K562 (cell line): ENCODE data around the gene SLC1A4. TPM values are rescaled to one million over a fixed set of nuclear protein-coding genes. Genes with fewer than 3 reads are reported as not detected.

ENCODE experiments used
- BRD9 ChIP-seq: fragments of 450-650 bp; IDR thresholded peaks from 2 replicates; pipeline ENCODE4 v1.6.1; 2018; ENCODE audit warnings: low read depth; ENCODE audit not compliant: partially characterized antibody
- CXXC5 ChIP-seq: fragments of 250-450 bp; sonication (Bioruptor Pico); IDR thresholded peaks from 2 replicates; pipeline ENCODE4 v1.8.0; 2022; ENCODE audit warnings: inconsistent platforms, mild to moderate bottlenecking, moderate library complexity
- EGR1 ChIP-seq: fragments of 450-650 bp; conservative IDR thresholded peaks from 2 replicates; pipeline ENCODE4 v1.6.1; 2017; ENCODE audit warnings: mild to moderate bottlenecking
- FUS ChIP-seq: fragments of 200-400 bp; formaldehyde crosslinking; optimal IDR thresholded peaks from 2 replicates; pipeline ENCODE3; 2017; ENCODE audit warnings: low read depth, low read length
- GABPB2 ChIP-seq: fragments of 250-450 bp; sonication (Bioruptor Pico); conservative IDR thresholded peaks from 2 replicates; pipeline ENCODE4 v1.5.1; 2021; ENCODE audit warnings: mild to moderate bottlenecking
- KDM1A ChIP-seq, 2 experiments: fragments of 450-650 bp; IDR thresholded peaks; 2 replicates each; pipeline ENCODE4 v1.6.1; 2016; ENCODE audit warnings: mild to moderate bottlenecking in 2 of 2
- KDM5B ChIP-seq: fragments of 200-600 bp; sonication (generic); IDR thresholded peaks from 2 replicates; pipeline ENCODE4 v1.6.1; 2012; ENCODE audit warnings: low read depth, mild to moderate bottlenecking, moderate library complexity, low read length, control low read depth, inconsistent platforms; ENCODE audit not compliant: insufficient replicate concordance
- MIER1 ChIP-seq: fragments of 450-650 bp; IDR thresholded peaks from 2 replicates; pipeline ENCODE4 v1.6.1; 2016; ENCODE audit warnings: antibody characterized with exemption, mild to moderate bottlenecking, low read depth
- PHB ChIP-seq: fragments of 250-450 bp; sonication (Bioruptor Pico); IDR thresholded peaks from 2 replicates; pipeline ENCODE4 v1.5.0; 2021
- SMAD2 ChIP-seq: fragments of 150-350 bp; IDR thresholded peaks from 2 replicates; pipeline ENCODE4 v1.6.1; 2014; ENCODE audit warnings: low read depth, mild to moderate bottlenecking, low read length
- SP1 ChIP-seq: sonication (generic); formaldehyde crosslinking; IDR thresholded peaks from 2 replicates; pipeline ENCODE4 v1.8.1; 2022; ENCODE audit warnings: mild to moderate bottlenecking, missing genetic modification reagents
- TAF15 ChIP-seq: fragments of 200-400 bp; formaldehyde crosslinking; IDR thresholded peaks from 2 replicates; pipeline ENCODE4 v1.6.1; 2017; ENCODE audit warnings: mild to moderate bottlenecking, low read depth, low read length, moderate library complexity
- TGIF2 ChIP-seq: sonication (generic); formaldehyde crosslinking; IDR thresholded peaks from 2 replicates; pipeline ENCODE4 v1.8.1; 2022; ENCODE audit warnings: mild to moderate bottlenecking, missing genetic modification reagents, moderate library complexity
- ZNF134 ChIP-seq: fragments of 250-450 bp; sonication (Bioruptor Pico); conservative IDR thresholded peaks from 2 replicates; pipeline ENCODE4 v1.4.0; 2020
- ZNF197 ChIP-seq: fragments of 200-800 bp; sonication (Bioruptor generic); IDR thresholded peaks from 2 replicates; pipeline ENCODE4 v1.6.1; 2016; ENCODE audit warnings: low read depth, missing genetic modification characterization, missing compliant biosample characterization
- ZNF586 ChIP-seq: fragments of 450-650 bp; formaldehyde crosslinking; conservative IDR thresholded peaks from 2 replicates; pipeline ENCODE4 v1.4.0; 2020; ENCODE audit warnings: mild to moderate bottlenecking, moderate library complexity
- ZNF764 ChIP-seq: fragments of 250-450 bp; sonication (Bioruptor Pico); IDR thresholded peaks from 2 replicates; pipeline ENCODE4 v1.4.0; 2020; ENCODE audit warnings: low read depth, mild to moderate bottlenecking, moderate library complexity
- polyA plus RNA-seq, 8 experiments: library from polyadenylated mRNA; depleted of rRNA in 4 of 8; stranded (reverse) in 5 of 8; unstranded in 3 of 8; fragments of >200 nt; fragmentation: Nextera tagmentation in 2 of 8; fragmentation: Illumina TruSeq in 1 of 8; extraction: Ambion mirVana in 2 of 8; extraction: Trizol in 1 of 8; gene quantifications; 2 replicates each; pipeline versions ENCODE4 v1.2.1 to v1.2.3, GENCODE V29; 2011 to 2014; ENCODE audit warnings: inconsistent platforms in 1 of 8, missing spikeins in 1 of 8
- total RNA-seq, 7 experiments: library from RNA; depleted of rRNA in 6 of 7; stranded (reverse); fragments of >200 nt in 6 of 7; fragmentation: Illumina TruSeq in 2 of 7; extraction: Trizol in 2 of 7; gene quantifications; 2 replicates each; pipeline versions ENCODE4 v1.2.1 to v1.2.3, GENCODE V29; 2011 to 2021; ENCODE audit warnings: low replicate concordance in 1 of 7
- TF ChIP-seq, protein P1 (sequence below): fragments of 200-800 bp; sonication (Bioruptor generic); IDR thresholded peaks from 2 replicates; pipeline ENCODE4 v1.6.1; 2017; ENCODE audit warnings: missing genetic modification characterization, missing compliant biosample characterization
- TF ChIP-seq, protein P2 (sequence below): sonication (generic); formaldehyde crosslinking; IDR thresholded peaks from 2 replicates; pipeline ENCODE4 v1.8.0; 2023; ENCODE audit warnings: mild to moderate bottlenecking, missing genetic modification reagents
- TF ChIP-seq, protein P3 (sequence below): IDR thresholded peaks from 2 replicates; pipeline ENCODE4 v1.6.1; 2014; ENCODE audit warnings: antibody characterized with exemption

The SLC1A4 gene
- total and polyA plus RNA-seq, 9 of the 15 experiments (the other 6 are each of a cell fraction or from before 2014, with no cell fraction given): 4.4 to 24.0 (median 10.9) TPM

DNA sequence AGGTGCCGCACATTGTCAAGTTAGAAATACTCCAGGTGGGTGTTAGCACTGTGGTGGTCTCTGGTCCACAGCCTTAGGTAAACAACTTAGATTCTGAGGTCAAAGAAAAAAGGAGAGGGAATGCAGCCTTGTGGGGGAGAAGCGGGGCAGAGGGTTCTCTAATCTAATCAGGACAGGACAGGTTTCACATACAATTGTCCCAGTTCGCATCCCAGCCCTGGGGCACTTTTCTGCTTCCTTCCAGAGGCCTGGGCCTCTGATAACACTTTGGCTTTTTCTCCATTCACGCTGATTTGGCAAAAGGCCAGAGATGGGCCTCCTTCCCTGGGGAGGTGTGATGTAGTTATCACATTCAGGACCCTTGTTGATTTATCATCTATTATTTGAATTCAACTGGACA, 32.5 kb downstream of the SLC1A4 start (continued):
- TF ChIP-seq TAF15 (no peak), CXXC5 (CRISPR knock-in tag) (peak; percentile 81), SP1 (0 out of 2 replicates have a peak, but pooled peaks have one; percentile 14), EGR1 (no peak), ZNF134 (CRISPR knock-in tag) (no peak), SMAD2 (no peak), FUS (no peak), ZNF764 (no peak), PHB (CRISPR knock-in tag) (no peak), ZNF197 (CRISPR knock-in tag) (0 out of 2 replicates have a peak, but pooled peaks have one; percentile 61), KDM5B (no peak), BRD9 (no peak), MIER1 (no peak), KDM1A (IDR thresholded peaks at IDR 0.05) (peak; percentile 90 to 93), GABPB2 (no peak), ZNF586 (CRISPR knock-in tag) (no peak), TGIF2 (CRISPR knock-in tag) (no peak)
- TF ChIP-seq, protein P1, sequence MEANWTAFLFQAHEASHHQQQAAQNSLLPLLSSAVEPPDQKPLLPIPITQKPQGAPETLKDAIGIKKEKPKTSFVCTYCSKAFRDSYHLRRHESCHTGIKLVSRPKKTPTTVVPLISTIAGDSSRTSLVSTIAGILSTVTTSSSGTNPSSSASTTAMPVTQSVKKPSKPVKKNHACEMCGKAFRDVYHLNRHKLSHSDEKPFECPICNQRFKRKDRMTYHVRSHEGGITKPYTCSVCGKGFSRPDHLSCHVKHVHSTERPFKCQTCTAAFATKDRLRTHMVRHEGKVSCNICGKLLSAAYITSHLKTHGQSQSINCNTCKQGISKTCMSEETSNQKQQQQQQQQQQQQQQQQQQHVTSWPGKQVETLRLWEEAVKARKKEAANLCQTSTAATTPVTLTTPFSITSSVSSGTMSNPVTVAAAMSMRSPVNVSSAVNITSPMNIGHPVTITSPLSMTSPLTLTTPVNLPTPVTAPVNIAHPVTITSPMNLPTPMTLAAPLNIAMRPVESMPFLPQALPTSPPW: peak; percentile 62
- TF ChIP-seq, protein P2, sequence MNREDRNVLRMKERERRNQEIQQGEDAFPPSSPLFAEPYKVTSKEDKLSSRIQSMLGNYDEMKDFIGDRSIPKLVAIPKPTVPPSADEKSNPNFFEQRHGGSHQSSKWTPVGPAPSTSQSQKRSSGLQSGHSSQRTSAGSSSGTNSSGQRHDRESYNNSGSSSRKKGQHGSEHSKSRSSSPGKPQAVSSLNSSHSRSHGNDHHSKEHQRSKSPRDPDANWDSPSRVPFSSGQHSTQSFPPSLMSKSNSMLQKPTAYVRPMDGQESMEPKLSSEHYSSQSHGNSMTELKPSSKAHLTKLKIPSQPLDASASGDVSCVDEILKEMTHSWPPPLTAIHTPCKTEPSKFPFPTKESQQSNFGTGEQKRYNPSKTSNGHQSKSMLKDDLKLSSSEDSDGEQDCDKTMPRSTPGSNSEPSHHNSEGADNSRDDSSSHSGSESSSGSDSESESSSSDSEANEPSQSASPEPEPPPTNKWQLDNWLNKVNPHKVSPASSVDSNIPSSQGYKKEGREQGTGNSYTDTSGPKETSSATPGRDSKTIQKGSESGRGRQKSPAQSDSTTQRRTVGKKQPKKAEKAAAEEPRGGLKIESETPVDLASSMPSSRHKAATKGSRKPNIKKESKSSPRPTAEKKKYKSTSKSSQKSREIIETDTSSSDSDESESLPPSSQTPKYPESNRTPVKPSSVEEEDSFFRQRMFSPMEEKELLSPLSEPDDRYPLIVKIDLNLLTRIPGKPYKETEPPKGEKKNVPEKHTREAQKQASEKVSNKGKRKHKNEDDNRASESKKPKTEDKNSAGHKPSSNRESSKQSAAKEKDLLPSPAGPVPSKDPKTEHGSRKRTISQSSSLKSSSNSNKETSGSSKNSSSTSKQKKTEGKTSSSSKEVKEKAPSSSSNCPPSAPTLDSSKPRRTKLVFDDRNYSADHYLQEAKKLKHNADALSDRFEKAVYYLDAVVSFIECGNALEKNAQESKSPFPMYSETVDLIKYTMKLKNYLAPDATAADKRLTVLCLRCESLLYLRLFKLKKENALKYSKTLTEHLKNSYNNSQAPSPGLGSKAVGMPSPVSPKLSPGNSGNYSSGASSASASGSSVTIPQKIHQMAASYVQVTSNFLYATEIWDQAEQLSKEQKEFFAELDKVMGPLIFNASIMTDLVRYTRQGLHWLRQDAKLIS (CRISPR knock-in tag): no peak
- TF ChIP-seq, protein P3, sequence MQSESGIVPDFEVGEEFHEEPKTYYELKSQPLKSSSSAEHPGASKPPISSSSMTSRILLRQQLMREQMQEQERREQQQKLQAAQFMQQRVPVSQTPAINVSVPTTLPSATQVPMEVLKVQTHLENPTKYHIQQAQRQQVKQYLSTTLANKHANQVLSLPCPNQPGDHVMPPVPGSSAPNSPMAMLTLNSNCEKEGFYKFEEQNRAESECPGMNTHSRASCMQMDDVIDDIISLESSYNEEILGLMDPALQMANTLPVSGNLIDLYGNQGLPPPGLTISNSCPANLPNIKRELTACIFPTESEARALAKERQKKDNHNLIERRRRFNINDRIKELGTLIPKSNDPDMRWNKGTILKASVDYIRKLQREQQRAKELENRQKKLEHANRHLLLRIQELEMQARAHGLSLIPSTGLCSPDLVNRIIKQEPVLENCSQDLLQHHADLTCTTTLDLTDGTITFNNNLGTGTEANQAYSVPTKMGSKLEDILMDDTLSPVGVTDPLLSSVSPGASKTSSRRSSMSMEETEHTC: no peak
